ENCODE data around the gene CNTN1. TPM values are rescaled to one million over a fixed set of nuclear protein-coding genes. Genes with fewer than 3 reads are reported as not detected.

CNTN1 gene
- total RNA-seq, 1 donor from 2014 or later: not detected

- intact Hi-C loops (cut with micrococcal nuclease): no loop called here
These were observed 76.1 kb downstream of the CNTN1 start for GRCh38 chr12:40768125-40768864.

GRCh38 chr12:40769846-40770245, 77.6 kb downstream of the CNTN1 start:
- intact Hi-C loops (cut with micrococcal nuclease): no loop called here

GRCh38 chr12:40770781-40771180, 78.5 kb downstream of the CNTN1 start:
- intact Hi-C loops (cut with micrococcal nuclease): no loop called here

- intact Hi-C loops (cut with micrococcal nuclease): no loop called here
These were observed 83.4 kb downstream of the CNTN1 start for GRCh38 chr12:40775661-40776060.

- intact Hi-C loops (cut with micrococcal nuclease): no loop called here
These were observed 91.9 kb downstream of the CNTN1 start for GRCh38 chr12:40784102-40784501.

- intact Hi-C loops (cut with micrococcal nuclease): no loop called here
These were observed 96.0 kb downstream of the CNTN1 start for GRCh38 chr12:40788276-40788675.

GRCh38 chr12:40792792-40793386, 100.7 kb downstream of the CNTN1 start:
- intact Hi-C loops (cut with micrococcal nuclease): no loop called here

- intact Hi-C loops (cut with micrococcal nuclease): no loop called here
These were observed 101.2 kb downstream of the CNTN1 start for GRCh38 chr12:40793471-40793870.

GRCh38 chr12:40794087-40794486, 101.8 kb downstream of the CNTN1 start:
- intact Hi-C loops (cut with micrococcal nuclease): no loop called here

- intact Hi-C loops (cut with micrococcal nuclease): no loop called here
These were observed 108.8 kb downstream of the CNTN1 start for GRCh38 chr12:40801082-40801481.

GRCh38 chr12:40801861-40802260, 109.6 kb downstream of the CNTN1 start:
- intact Hi-C loops (cut with micrococcal nuclease): no loop called here

GRCh38 chr12:40802656-40803055, 110.4 kb downstream of the CNTN1 start:
- intact Hi-C loops (cut with micrococcal nuclease): no loop called here

- intact Hi-C loops (cut with micrococcal nuclease): no loop called here
These were observed 127.3 kb downstream of the CNTN1 start for GRCh38 chr12:40819436-40820108.

- intact Hi-C loops (cut with micrococcal nuclease): no loop called here
These were observed 128.7 kb downstream of the CNTN1 start for GRCh38 chr12:40820794-40821484.

GRCh38 chr12:40825156-40825555, 132.9 kb downstream of the CNTN1 start:
- intact Hi-C loops (cut with micrococcal nuclease): no loop called here

GRCh38 chr12:40827683-40828592, 135.7 kb downstream of the CNTN1 start:
- intact Hi-C loops (cut with micrococcal nuclease): no loop called here

- intact Hi-C loops (cut with micrococcal nuclease): no loop called here
These were observed 136.4 kb downstream of the CNTN1 start for GRCh38 chr12:40828593-40828990.

- intact Hi-C loops (cut with micrococcal nuclease): no loop called here
These were observed 137.5 kb downstream of the CNTN1 start for GRCh38 chr12:40829738-40830144.

- intact Hi-C loops (cut with micrococcal nuclease): no loop called here
These were observed 139.7 kb downstream of the CNTN1 start for GRCh38 chr12:40831916-40832315.

GRCh38 chr12:40832668-40833067, 140.4 kb downstream of the CNTN1 start:
- intact Hi-C loops (cut with micrococcal nuclease): no loop called here

- intact Hi-C loops (cut with micrococcal nuclease): no loop called here
These were observed 141.6 kb downstream of the CNTN1 start for GRCh38 chr12:40833818-40834217.

All from T-helper 2 cell treated with Interferon-gamma antibody and Interleukin-4, amounts not matched to agents 100 ng/mL and 5 ng/mL, for 36 hours (primary cell).